ENCODE data around the gene EDN1.

Gene EDN1

GRCh38 chr6:12297363-12298016 lies 7.3 kb downstream of the EDN1 start:
- Histone ChIP-seq H3K27ac (ENCODE audit: low read length) (no peak overlapping the region), H3K36me3 (ENCODE audit: insufficient read depth, low read depth, low read length) (no peaks in the 10 kb centered on the region), H3K4me1 (ENCODE audit: insufficient read depth, low read length) (0 out of 2 replicates have a peak, but pooled peaks cover 4% of the 10 kb centered on the region), H3K9me3 (ENCODE audit: insufficient read depth, low read depth, low read length) (no peaks in the 10 kb centered on the region), H3K27me3 (ENCODE audit: insufficient read depth, low read length) (peaks cover 6% of the 10 kb centered on the region; the same call in 1 of the 2 replicates), H3K4me3 (ENCODE audit: low read length) (no peak overlapping the region), H3K9ac (ENCODE audit: low read depth, low read length) (no peak overlapping the region)

- Histone ChIP-seq H3K36me3 (ENCODE audit: insufficient read depth, low read depth, low read length) (no peaks in the 10 kb centered on the region), H3K9me3 (ENCODE audit: insufficient read depth, low read depth, low read length) (no peaks in the 10 kb centered on the region), H3K27me3 (ENCODE audit: insufficient read depth, low read length) (no peaks in the 10 kb centered on the region), H3K4me1 (ENCODE audit: insufficient read depth, low read length) (0 out of 2 replicates have a peak, but pooled peaks cover 4% of the 10 kb centered on the region), H3K27ac (ENCODE audit: low read length) (no peak overlapping the region), H3K9ac (ENCODE audit: low read depth, low read length) (no peak overlapping the region), H3K4me3 (ENCODE audit: low read length) (no peak overlapping the region)
Observed at GRCh38 chr6:12298017-12298978, 8.1 kb downstream of the EDN1 start.

GRCh38 chr6:12298995-12299394 lies 8.8 kb downstream of the EDN1 start:
- Histone ChIP-seq H3K4me3 (ENCODE audit: low read length) (no peak overlapping the region), H3K27me3 (ENCODE audit: insufficient read depth, low read length) (no peaks in the 10 kb centered on the region), H3K27ac (ENCODE audit: low read length) (no peak overlapping the region), H3K9me3 (ENCODE audit: insufficient read depth, low read depth, low read length) (no peaks in the 10 kb centered on the region), H3K4me1 (ENCODE audit: insufficient read depth, low read length) (0 out of 2 replicates have a peak, but pooled peaks cover 4% of the 10 kb centered on the region), H3K9ac (ENCODE audit: low read depth, low read length) (no peak overlapping the region), H3K36me3 (ENCODE audit: insufficient read depth, low read depth, low read length) (no peaks in the 10 kb centered on the region)

GRCh38 chr6:12301018-12301417 lies 10.9 kb downstream of the EDN1 start:
- Histone ChIP-seq H3K27me3 (ENCODE audit: insufficient read depth, low read length) (no peaks in the 10 kb centered on the region), H3K36me3 (ENCODE audit: insufficient read depth, low read depth, low read length) (no peaks in the 10 kb centered on the region), H3K27ac (ENCODE audit: low read length) (no peak overlapping the region), H3K4me1 (ENCODE audit: insufficient read depth, low read length) (0 out of 2 replicates have a peak, but pooled peaks cover 2% of the 10 kb centered on the region), H3K9ac (ENCODE audit: low read depth, low read length) (no peak overlapping the region), H3K4me3 (ENCODE audit: low read length) (no peak overlapping the region), H3K9me3 (ENCODE audit: insufficient read depth, low read depth, low read length) (no peaks in the 10 kb centered on the region)

GRCh38 chr6:12304487-12304886 lies 14.3 kb downstream of the EDN1 start:
- no peaks in the 10 kb centered on the region for H3K9me3 ChIP-seq (ENCODE audit: insufficient read depth, low read depth, low read length)
- no peak overlapping the region for H3K27ac ChIP-seq (ENCODE audit: low read length)
- no peaks in the 10 kb centered on the region for H3K36me3 ChIP-seq (ENCODE audit: insufficient read depth, low read depth, low read length)
- H3K27me3 ChIP-seq (ENCODE audit: insufficient read depth, low read length): no peaks in the 10 kb centered on the region
- no peaks in the 10 kb centered on the region for H3K4me1 ChIP-seq (ENCODE audit: insufficient read depth, low read length)
- H3K9ac ChIP-seq (ENCODE audit: low read depth, low read length): no peak overlapping the region
- H3K4me3 ChIP-seq (ENCODE audit: low read length): no peak overlapping the region

- Histone ChIP-seq H3K27ac (ENCODE audit: low read length) (no peak overlapping the region), H3K4me1 (ENCODE audit: insufficient read depth, low read length) (no peaks in the 10 kb centered on the region), H3K36me3 (ENCODE audit: insufficient read depth, low read depth, low read length) (no peaks in the 10 kb centered on the region), H3K4me3 (ENCODE audit: low read length) (no peak overlapping the region), H3K9me3 (ENCODE audit: insufficient read depth, low read depth, low read length) (no peaks in the 10 kb centered on the region), H3K9ac (ENCODE audit: low read depth, low read length) (no peak overlapping the region), H3K27me3 (ENCODE audit: insufficient read depth, low read length) (no peaks in the 10 kb centered on the region)
Observed at GRCh38 chr6:12309070-12309469, 18.9 kb downstream of the EDN1 start.

- no peak overlapping the region for H3K4me3 ChIP-seq (ENCODE audit: low read length)
- no peak overlapping the region for H3K27ac ChIP-seq (ENCODE audit: low read length)
- H3K36me3 ChIP-seq (ENCODE audit: insufficient read depth, low read depth, low read length): no peaks in the 10 kb centered on the region
- H3K4me1 ChIP-seq (ENCODE audit: insufficient read depth, low read length): no peaks in the 10 kb centered on the region
- H3K27me3 ChIP-seq (ENCODE audit: insufficient read depth, low read length): no peaks in the 10 kb centered on the region
- no peaks in the 10 kb centered on the region for H3K9me3 ChIP-seq (ENCODE audit: insufficient read depth, low read depth, low read length)
- H3K9ac ChIP-seq (ENCODE audit: low read depth, low read length): no peak overlapping the region
Observed at GRCh38 chr6:12311106-12311505, 20.9 kb downstream of the EDN1 start.

- no peak overlapping the region for H3K9ac ChIP-seq (ENCODE audit: low read depth, low read length)
- H3K9me3 ChIP-seq (ENCODE audit: insufficient read depth, low read depth, low read length): no peaks in the 10 kb centered on the region
- H3K27ac ChIP-seq (ENCODE audit: low read length): no peak overlapping the region
- no peak overlapping the region for H3K4me3 ChIP-seq (ENCODE audit: low read length)
- no peaks in the 10 kb centered on the region for H3K4me1 ChIP-seq (ENCODE audit: insufficient read depth, low read length)
- no peaks in the 10 kb centered on the region for H3K36me3 ChIP-seq (ENCODE audit: insufficient read depth, low read depth, low read length)
- H3K27me3 ChIP-seq (ENCODE audit: insufficient read depth, low read length): no peaks in the 10 kb centered on the region
Observed at GRCh38 chr6:12312736-12313135, 22.6 kb downstream of the EDN1 start.

- no peaks in the 10 kb centered on the region for H3K4me1 ChIP-seq (ENCODE audit: insufficient read depth, low read length)
- H3K9ac ChIP-seq (ENCODE audit: low read depth, low read length): no peak overlapping the region
- peaks cover 6% of the 10 kb centered on the region; the same call in 1 of the 2 replicates for H3K9me3 ChIP-seq (ENCODE audit: insufficient read depth, low read depth, low read length)
- H3K27me3 ChIP-seq (ENCODE audit: insufficient read depth, low read length): no peaks in the 10 kb centered on the region
- no peak overlapping the region for H3K4me3 ChIP-seq (ENCODE audit: low read length)
- no peaks in the 10 kb centered on the region for H3K36me3 ChIP-seq (ENCODE audit: insufficient read depth, low read depth, low read length)
- no peak overlapping the region for H3K27ac ChIP-seq (ENCODE audit: low read length)
Observed at GRCh38 chr6:12313306-12313991, 23.3 kb downstream of the EDN1 start.

GRCh38 chr6:12313992-12314589 lies 23.9 kb downstream of the EDN1 start:
- no peak overlapping the region for H3K4me3 ChIP-seq (ENCODE audit: low read length)
- no peaks in the 10 kb centered on the region for H3K36me3 ChIP-seq (ENCODE audit: insufficient read depth, low read depth, low read length)
- no peak overlapping the region for H3K27ac ChIP-seq (ENCODE audit: low read length)
- H3K4me1 ChIP-seq (ENCODE audit: insufficient read depth, low read length): no peaks in the 10 kb centered on the region
- H3K27me3 ChIP-seq (ENCODE audit: insufficient read depth, low read length): no peaks in the 10 kb centered on the region
- H3K9me3 ChIP-seq (ENCODE audit: insufficient read depth, low read depth, low read length): peaks cover 13% of the 10 kb centered on the region
- no peak overlapping the region for H3K9ac ChIP-seq (ENCODE audit: low read depth, low read length)

GRCh38 chr6:12314751-12315150 lies 24.6 kb downstream of the EDN1 start:
- no peak overlapping the region for H3K9ac ChIP-seq (ENCODE audit: low read depth, low read length)
- no peak overlapping the region for H3K27ac ChIP-seq (ENCODE audit: low read length)

More at GRCh38 chr6:12314751-12315150, 24.6 kb downstream of the EDN1 start:
- no peaks in the 10 kb centered on the region for H3K4me1 ChIP-seq (ENCODE audit: insufficient read depth, low read length)
- H3K4me3 ChIP-seq (ENCODE audit: low read length): no peak overlapping the region
- H3K27me3 ChIP-seq (ENCODE audit: insufficient read depth, low read length): no peaks in the 10 kb centered on the region
- no peaks in the 10 kb centered on the region for H3K36me3 ChIP-seq (ENCODE audit: insufficient read depth, low read depth, low read length)
- H3K9me3 ChIP-seq (ENCODE audit: insufficient read depth, low read depth, low read length): peaks cover 14% of the 10 kb centered on the region

Measured in iPS-20b (cell line).